ENCODE results near the gene RANGRF. TPM values are rescaled to one million over a fixed set of nuclear protein-coding genes. Genes with fewer than 3 reads are reported as not detected.
A peak's percentile ranks its signal among the peaks of the same experiment; 100 is the strongest.

Gene RANGRF
- 10 to 100 TPM in 3 of 4 donors, 1 to 10 TPM in 1; 7.8 to 15.4 (median 12.6) TPM for total RNA-seq

- peaks cover 11 to 33% (median 12%) of the 10 kb centered on the region in 3 donors for H3K4me1 ChIP-seq
- peak within 1 kb of the TSS; percentile 86 to 93 (median 92) for H3K27ac ChIP-seq
- peak within 1 kb of the TSS; percentile 58 to 82 (median 70) for H3K4me3 ChIP-seq
- TF ChIP-seq POLR2A (IDR thresholded peaks at IDR 0.05) (peak in 3 of 4 donors; percentile 5 to 65 (median 43)), CTCF (IDR thresholded peaks at IDR 0.05) (no peak)
- no peaks in the 10 kb centered on the region for H3K36me3 ChIP-seq
- intact Hi-C loops (cut with DNase I), result loop anchor here (5.0 to 10.0 kb wide), 2 partner anchors 36 to 54 kb away; no protein-coding TSS in a partner anchor
- no peaks in the 10 kb centered on the region for H3K27me3 ChIP-seq
- WGBS, 2 donors, result 0% methylated on average over 5 to 12 of the region's 53 CpGs
- H3K9me3 ChIP-seq, result no peaks in the 10 kb centered on the region
- DNase-seq, result peak; percentile 32
Measured at GRCh38 chr17:8288336-8289102, at the start of gene RANGRF. Gene RANGRF, plus strand, starts transcription at chr17:8288670. Its CDS starts 119 bp downstream, at chr17:8288789.

- H3K9me3 ChIP-seq, result no peaks in the 10 kb centered on the region
- no peak overlapping the region for H3K27ac ChIP-seq
- intact Hi-C loops (cut with DNase I), result no loop called here
- peaks cover 0 to 59% (median 10%) of the 10 kb centered on the region in 3 donors for H3K36me3 ChIP-seq
- peaks cover 0 to 27% (median 3%) of the 10 kb centered on the region in 3 donors for H3K4me1 ChIP-seq
- H3K4me3 ChIP-seq, result no peak overlapping the region
- WGBS, 2 donors, result 75 to 80% methylated on average over 5 of the region's 5 CpGs
- H3K27me3 ChIP-seq, result no peaks in the 10 kb centered on the region
- no peak for TF ChIP-seq CTCF (IDR thresholded peaks at IDR 0.05)
- TF ChIP-seq POLR2A (IDR thresholded peaks at IDR 0.05), result no peak
- DNase-seq, result no peak
Measured at GRCh38 chr17:8243827-8244226, 44.6 kb upstream of the RANGRF start.

- no peak for DNase-seq
- no peak for TF ChIP-seq POLR2A (IDR thresholded peaks at IDR 0.05)
- TF ChIP-seq CTCF (IDR thresholded peaks at IDR 0.05), result no peak
- no peak overlapping the region for H3K4me3 ChIP-seq
- no peaks in the 10 kb centered on the region for H3K27me3 ChIP-seq
- no peaks in the 10 kb centered on the region for H3K9me3 ChIP-seq
- intact Hi-C loops (cut with DNase I), result no loop called here
- peaks cover 3 to 33% (median 4%) of the 10 kb centered on the region in 3 donors for H3K4me1 ChIP-seq
- no peak overlapping the region for H3K27ac ChIP-seq
- WGBS, 2 donors, result 100% methylated on average over 8 of the region's 8 CpGs
- peaks cover 0 to 50% (median 5%) of the 10 kb centered on the region in 3 donors for H3K36me3 ChIP-seq
Measured at GRCh38 chr17:8244768-8245167, 43.7 kb upstream of the RANGRF start.

GRCh38 chr17:8248751-8249607 is 39.5 kb upstream of the RANGRF start, which contains the start of gene PFAS:
Gene PFAS, plus strand, starts transcription at chr17:8249289. Its CDS starts 4,649 bp downstream, at chr17:8253938.
- Histone ChIP-seq H3K9me3 (no peaks in the 10 kb centered on the region), H3K4me1 (peaks cover 3 to 39% (median 7%) of the 10 kb centered on the region in 3 donors), H3K36me3 (peaks cover 0 to 26% (median 0%) of the 10 kb centered on the region in 3 donors), H3K27ac (peak within 1 kb of the TSS; percentile 97 to 99 (median 98)), H3K4me3 (peak within 1 kb of the TSS; percentile 57 to 83 (median 68)), H3K27me3 (no peaks in the 10 kb centered on the region)
- WGBS, 2 donors, result 0% methylated on average over 3 to 15 of the region's 58 CpGs
- TF ChIP-seq POLR2A (IDR thresholded peaks at IDR 0.05) (peak in 2 of 4 donors; percentile 47 to 71), CTCF (IDR thresholded peaks at IDR 0.05) (peak in 1 of 6 experiments; percentile 27)
- DNase-seq, result peak; percentile 79
- intact Hi-C loops (cut with DNase I), result no loop called here

Measured in esophagus squamous epithelium (tissue), 5 donors.